PC-9 (cell line): ENCODE results near the gene TMEM163.

ENCODE experiments used
- EZH2 ChIP-seq: fragments of 200-600 bp; sonication (generic); IDR thresholded peaks from 2 replicates; pipeline ENCODE4 v1.8.0; 2017; ENCODE audit warnings: antibody characterized with exemption, low read depth
- TF ChIP-seq, protein P1 (sequence below): fragments of 200-600 bp; sonication (generic); conservative IDR thresholded peaks from 2 replicates; pipeline ENCODE4 v1.6.1; 2017; ENCODE audit warnings: mixed run types, antibody characterized with exemption, mild to moderate bottlenecking, moderate library complexity

DNA sequence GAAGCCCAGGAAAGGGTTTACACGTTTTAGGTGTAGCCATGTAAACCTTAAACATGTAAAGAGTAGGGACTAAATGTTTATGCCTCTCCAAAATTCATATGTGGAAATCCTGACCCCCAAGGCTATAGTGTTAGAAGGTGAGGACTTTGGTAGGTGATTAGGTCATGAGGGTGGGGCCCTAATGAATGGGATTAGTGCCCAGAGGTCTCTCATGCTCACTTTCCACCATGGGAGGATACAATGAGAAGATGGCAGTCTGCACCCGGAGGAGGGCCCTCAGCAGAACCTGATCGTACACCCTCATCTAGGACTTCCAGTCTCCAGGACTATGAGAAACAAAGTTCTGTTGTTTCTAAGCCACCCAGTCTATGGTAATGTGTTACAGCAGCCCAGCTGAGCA lies 119.6 kb downstream of the TMEM163 start:
- TF ChIP-seq, protein P1, sequence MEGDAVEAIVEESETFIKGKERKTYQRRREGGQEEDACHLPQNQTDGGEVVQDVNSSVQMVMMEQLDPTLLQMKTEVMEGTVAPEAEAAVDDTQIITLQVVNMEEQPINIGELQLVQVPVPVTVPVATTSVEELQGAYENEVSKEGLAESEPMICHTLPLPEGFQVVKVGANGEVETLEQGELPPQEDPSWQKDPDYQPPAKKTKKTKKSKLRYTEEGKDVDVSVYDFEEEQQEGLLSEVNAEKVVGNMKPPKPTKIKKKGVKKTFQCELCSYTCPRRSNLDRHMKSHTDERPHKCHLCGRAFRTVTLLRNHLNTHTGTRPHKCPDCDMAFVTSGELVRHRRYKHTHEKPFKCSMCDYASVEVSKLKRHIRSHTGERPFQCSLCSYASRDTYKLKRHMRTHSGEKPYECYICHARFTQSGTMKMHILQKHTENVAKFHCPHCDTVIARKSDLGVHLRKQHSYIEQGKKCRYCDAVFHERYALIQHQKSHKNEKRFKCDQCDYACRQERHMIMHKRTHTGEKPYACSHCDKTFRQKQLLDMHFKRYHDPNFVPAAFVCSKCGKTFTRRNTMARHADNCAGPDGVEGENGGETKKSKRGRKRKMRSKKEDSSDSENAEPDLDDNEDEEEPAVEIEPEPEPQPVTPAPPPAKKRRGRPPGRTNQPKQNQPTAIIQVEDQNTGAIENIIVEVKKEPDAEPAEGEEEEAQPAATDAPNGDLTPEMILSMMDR = no peak
- TF ChIP-seq EZH2 = no peak
